ENCODE data around the gene HPS4.
"Not testable (repeated sequence)": the region's sequence is repeated elsewhere in the genome, so short reads cannot be mapped to it uniquely, and the experiment has no call there.

HPS4 gene

DNA sequence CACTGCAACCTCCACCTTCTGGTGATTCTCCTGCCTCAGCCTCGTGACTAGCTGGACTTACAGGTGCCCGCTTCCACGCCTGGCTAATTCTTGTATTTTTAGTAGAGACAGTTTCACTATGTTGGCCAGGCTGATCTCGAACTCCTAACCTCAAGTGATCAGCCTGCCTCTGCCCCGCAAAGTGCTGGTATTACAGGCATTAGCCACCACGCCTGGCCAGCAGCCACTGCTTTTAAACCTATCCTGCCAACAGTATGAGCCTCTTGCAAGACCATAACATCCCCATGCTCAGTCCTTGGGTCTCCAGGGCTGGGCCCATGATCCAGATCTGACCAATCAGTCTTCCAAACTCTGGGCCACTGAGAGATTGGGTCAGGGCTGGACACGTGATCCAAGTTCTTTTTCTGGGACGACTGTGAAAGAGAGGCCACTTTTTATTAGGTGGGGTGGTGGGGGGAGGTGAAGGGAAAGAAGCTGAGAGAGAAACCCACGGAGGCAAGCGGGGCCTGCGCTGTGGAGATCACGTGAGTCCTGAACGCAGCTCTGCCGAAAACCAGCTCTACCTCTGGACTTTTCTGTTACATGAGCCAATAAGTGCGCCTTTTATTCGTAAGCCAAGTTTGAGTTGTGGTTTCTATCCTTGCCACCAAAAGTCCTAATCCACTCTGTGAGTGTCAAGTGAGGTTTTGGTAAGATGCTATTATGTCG, 36.6 kb downstream of the HPS4 start:
- no peak for TF ChIP-seq CTCF (IDR thresholded peaks at IDR 0.05; ENCODE audit: low read depth, low read length)
- no peak for DNase-seq (ENCODE audit: low read depth in 2 of 2)
- no peak overlapping the region for H3K4me3 ChIP-seq (replicated peaks in 1 of 2; ENCODE audit: low read depth in 2 of 2, low read length in 2 of 2)

DNA sequence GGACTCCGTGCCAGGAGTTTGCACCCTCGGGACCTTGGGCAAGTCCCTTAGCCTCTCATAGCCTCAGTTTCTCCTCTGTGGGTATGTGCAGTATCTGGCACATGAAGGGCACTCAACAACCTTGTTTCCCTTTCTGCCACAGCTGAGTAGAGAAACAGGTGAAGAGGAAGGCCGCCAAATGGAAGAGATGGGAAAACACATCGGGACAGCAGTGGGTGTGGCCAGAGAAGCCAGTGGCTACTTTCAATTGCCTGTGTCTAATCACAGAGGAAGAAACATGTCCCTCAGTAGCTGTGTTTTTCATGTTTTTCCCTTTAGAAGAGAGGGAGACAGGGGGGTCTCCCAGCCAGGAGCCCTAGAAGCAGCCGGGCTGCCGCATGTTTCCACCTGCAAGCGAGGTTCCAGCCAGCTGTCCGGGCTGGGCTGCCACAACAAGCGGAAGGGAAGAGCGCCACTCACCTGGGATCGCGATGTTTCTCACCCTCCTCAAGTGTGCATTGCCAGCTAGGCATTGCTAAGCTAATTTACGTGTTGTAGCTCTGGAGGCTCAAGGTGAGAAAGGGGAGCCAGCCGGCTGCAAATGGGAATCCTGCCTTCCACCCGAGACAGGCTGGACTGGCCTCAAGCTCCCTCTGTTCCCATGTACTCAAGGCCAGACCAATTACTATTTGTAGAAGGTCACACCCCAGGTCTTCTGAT, 37.9 kb downstream of the HPS4 start:
- no peak for TF ChIP-seq CTCF (IDR thresholded peaks at IDR 0.05; ENCODE audit: low read depth, low read length)
- no peak overlapping the region for H3K4me3 ChIP-seq (replicated peaks in 1 of 2; ENCODE audit: low read depth in 2 of 2, low read length in 2 of 2)
- DNase-seq (ENCODE audit: low read depth in 2 of 2), result no peak

GRCh38 chr22:26444777-26445176, 38.8 kb downstream of the HPS4 start:
- no peak overlapping the region for H3K4me3 ChIP-seq (replicated peaks in 1 of 2; ENCODE audit: low read depth in 2 of 2, low read length in 2 of 2)
- no peak for TF ChIP-seq CTCF (IDR thresholded peaks at IDR 0.05; ENCODE audit: low read depth, low read length)
- no peak for DNase-seq (ENCODE audit: low read depth in 2 of 2)

GRCh38 chr22:26443901-26444690, 39.5 kb downstream of the HPS4 start:
- TF ChIP-seq CTCF (IDR thresholded peaks at IDR 0.05; ENCODE audit: low read depth, low read length), result no peak
- DNase-seq (ENCODE audit: low read depth in 2 of 2), result no peak
- H3K4me3 ChIP-seq (replicated peaks in 1 of 2; ENCODE audit: low read depth in 2 of 2, low read length in 2 of 2), result no peak overlapping the region

DNA sequence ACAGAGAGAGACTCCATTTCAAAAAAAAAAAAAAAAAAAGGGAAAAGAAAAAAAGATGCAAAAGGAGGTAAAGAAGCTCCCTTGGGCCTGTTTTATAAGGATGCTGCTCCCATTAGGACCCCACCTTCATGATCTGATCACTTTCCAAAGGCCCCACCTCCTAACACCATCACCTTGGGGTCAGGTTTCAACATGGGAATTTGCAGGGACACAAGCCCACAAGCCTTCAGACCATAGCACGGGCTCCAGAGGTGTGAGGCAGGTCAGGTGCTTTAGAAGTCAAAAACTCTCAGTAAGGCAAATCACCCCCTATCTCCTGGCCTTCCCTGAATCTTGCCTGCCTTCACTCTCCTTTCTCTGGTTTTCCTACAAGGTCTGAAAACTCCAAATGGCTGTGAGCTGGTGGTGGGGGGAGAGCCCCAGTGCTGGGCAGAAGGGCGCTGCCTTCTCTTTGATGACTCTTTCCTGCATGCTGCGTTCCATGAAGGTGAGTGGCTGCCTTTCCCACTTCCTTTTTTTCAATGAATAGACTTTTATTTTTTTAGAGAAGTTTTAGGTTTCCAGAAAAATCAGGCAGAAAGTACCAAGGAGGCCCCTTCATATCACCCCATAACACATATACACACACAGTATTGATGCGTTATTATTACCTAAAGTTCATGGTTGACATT, 41.4 kb downstream of the HPS4 start:
- DNase-seq (ENCODE audit: low read depth in 2 of 2), result peak in 1 of 2 donors; percentile 13
- TF ChIP-seq CTCF (IDR thresholded peaks at IDR 0.05; ENCODE audit: low read depth, low read length), result no peak
- no peak overlapping the region for H3K4me3 ChIP-seq (replicated peaks in 1 of 2; ENCODE audit: low read depth in 2 of 2, low read length in 2 of 2)

- H3K4me3 ChIP-seq (replicated peaks in 1 of 2; ENCODE audit: low read depth in 2 of 2, low read length in 2 of 2), result no peak overlapping the region
- no peak for TF ChIP-seq CTCF (IDR thresholded peaks at IDR 0.05; ENCODE audit: low read depth, low read length)
- DNase-seq (ENCODE audit: low read depth in 2 of 2), result no peak
Observed at GRCh38 chr22:26439559-26439958, 44.0 kb downstream of the HPS4 start.

DNA sequence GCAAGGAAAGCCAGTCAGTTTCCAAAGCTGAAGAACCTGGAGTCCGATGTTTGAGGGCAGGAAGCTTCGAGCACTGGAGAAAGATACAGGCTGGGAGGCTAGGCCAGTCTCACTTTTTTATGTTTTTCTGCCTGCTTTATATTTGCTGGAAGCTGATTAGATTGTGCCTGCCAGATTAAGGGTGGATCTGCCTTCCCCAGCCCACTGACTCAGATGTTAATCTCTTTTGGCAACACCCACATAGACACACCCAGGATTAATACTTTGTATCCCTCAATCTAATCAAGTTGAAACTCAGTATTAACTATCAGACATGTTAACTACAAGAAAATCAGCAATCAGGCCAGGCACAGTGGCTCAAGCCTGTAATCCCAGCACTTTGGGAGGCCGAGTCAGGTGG, 44.8 kb downstream of the HPS4 start:
- DNase-seq (ENCODE audit: low read depth in 2 of 2); H3K4me3 ChIP-seq (replicated peaks in 1 of 2; ENCODE audit: low read depth in 2 of 2, low read length in 2 of 2): not testable (repeated sequence)
